ENCODE data around the gene C2CD3.

The C2CD3 gene

DNA sequence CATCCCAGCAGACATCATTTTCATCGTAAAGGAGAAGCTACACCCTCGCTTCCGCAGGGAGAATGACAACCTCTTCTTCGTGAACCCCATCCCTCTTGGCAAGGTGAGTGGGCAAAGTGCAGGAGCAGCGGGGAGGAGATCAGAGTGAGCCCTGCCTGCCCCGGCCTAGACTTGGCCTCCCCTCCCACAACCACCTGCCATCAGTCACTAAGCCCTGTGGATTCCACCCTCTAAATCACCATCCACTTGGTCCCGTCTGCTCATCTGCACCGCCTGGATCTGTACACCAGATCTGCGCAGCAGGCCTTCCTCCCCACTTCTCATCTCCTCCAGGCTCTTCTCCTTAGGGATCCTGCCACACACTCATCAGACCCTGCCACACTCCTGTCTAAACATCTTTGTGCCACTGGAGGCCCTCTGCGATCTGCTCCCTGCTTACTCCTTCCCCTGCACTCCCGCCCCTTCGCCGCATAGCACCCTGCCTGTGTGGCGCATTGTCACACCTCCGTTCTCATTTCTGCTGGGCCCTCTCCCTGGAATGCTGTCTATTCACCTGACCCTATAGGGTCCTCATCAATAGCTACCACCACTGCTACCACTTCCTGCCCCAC lies 202.3 kb downstream of the C2CD3 start:
- TF ChIP-seq, protein P1, sequence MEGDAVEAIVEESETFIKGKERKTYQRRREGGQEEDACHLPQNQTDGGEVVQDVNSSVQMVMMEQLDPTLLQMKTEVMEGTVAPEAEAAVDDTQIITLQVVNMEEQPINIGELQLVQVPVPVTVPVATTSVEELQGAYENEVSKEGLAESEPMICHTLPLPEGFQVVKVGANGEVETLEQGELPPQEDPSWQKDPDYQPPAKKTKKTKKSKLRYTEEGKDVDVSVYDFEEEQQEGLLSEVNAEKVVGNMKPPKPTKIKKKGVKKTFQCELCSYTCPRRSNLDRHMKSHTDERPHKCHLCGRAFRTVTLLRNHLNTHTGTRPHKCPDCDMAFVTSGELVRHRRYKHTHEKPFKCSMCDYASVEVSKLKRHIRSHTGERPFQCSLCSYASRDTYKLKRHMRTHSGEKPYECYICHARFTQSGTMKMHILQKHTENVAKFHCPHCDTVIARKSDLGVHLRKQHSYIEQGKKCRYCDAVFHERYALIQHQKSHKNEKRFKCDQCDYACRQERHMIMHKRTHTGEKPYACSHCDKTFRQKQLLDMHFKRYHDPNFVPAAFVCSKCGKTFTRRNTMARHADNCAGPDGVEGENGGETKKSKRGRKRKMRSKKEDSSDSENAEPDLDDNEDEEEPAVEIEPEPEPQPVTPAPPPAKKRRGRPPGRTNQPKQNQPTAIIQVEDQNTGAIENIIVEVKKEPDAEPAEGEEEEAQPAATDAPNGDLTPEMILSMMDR (conservative IDR thresholded peaks at IDR 0.05; ENCODE audit: control insufficient read depth, insufficient read depth, low read depth, low read length) = no peak
- H3K4me3 ChIP-seq (ENCODE audit: control insufficient read depth, low read depth, low read length) = no peak overlapping the region

DNA sequence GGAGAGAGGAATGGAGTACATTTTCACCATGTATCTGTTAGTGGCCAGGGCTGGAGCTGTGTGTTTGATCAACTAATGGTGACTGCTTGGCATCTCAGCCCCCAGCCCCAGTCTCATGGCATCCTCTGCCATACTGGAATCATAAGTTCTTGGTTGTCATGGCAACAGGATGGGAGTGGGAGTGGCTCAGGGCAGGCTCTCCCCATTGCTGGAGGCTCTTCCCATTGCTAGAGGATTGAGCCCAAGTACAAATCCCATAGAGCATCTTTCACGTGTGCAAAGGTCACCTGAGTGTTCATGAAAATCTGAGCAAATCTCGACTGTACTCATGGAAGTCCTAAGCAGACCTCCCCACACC lies 205.1 kb downstream of the C2CD3 start:
- no peak overlapping the region for H3K4me3 ChIP-seq (ENCODE audit: control insufficient read depth, low read depth, low read length)
- DNase-seq (ENCODE audit: low read depth) = no peak
- TF ChIP-seq, protein P1 (conservative IDR thresholded peaks at IDR 0.05; ENCODE audit: control insufficient read depth, insufficient read depth, low read depth, low read length) = no peak

More for the DNA sequence above, 202.3 kb downstream of the C2CD3 start:
- no peak for DNase-seq (ENCODE audit: low read depth)

DNA sequence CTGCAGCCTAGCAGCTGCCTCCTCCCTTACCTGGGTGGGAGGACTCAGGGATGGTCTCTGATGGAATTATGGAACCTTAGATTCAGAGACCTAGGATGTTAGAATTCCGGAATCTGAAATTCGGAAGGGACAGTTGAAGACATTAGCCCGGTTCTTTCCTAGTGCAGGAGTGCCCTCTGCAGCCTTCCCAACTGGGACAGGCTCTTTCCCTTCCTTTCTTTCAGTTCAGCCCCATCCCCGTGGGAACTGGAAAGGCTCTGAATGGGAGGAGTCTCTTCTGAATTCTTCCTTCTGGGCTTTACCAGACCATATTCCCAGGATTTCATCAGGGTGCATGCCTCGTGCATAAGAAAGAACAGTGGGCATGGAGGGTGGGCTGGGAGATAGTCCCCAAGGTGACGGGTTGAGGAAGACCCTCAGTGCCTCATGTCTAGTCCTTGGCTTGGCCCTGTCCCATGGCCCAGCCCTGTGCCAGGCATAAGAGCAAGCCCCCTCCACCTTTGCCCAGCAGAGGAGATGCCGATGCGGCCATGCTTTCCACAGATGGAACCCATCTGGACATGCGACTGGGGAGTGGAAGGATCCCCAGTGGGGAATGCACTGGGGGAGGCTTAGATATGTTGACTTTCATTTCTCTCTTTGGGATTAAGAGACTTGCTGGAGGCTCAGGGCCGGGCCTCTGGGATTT lies 205.6 kb downstream of the C2CD3 start:
- H3K4me3 ChIP-seq (ENCODE audit: control insufficient read depth, low read depth, low read length) = no peak overlapping the region
- DNase-seq (ENCODE audit: low read depth) = peak; percentile 32

DNA sequence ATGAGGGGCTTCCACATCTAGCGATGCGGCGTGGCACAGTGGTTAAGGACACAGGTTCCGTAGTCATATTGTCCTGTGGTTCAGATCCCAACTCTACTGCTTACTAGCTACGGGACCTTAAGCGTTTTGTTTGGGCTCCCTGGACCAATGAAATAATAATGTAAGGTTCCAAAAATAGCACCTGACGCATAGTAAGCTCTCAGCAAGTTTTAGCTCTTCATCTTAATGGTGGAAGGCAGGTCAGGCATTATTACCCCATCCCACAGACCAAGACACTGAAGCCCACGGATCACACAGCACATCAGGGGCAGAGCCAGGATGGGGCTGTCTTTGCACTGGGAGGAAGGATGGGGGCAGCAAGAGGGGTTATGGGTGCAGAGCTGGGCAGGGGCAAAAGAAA lies 206.9 kb downstream of the C2CD3 start:
- no peak for DNase-seq (ENCODE audit: low read depth)
- no peak overlapping the region for H3K4me3 ChIP-seq (ENCODE audit: control insufficient read depth, low read depth, low read length)
- TF ChIP-seq, protein P1 (conservative IDR thresholded peaks at IDR 0.05; ENCODE audit: control insufficient read depth, insufficient read depth, low read depth, low read length) = no peak

More for the DNA sequence above, 205.6 kb downstream of the C2CD3 start:
- TF ChIP-seq, protein P1 (conservative IDR thresholded peaks at IDR 0.05; ENCODE audit: control insufficient read depth, insufficient read depth, low read depth, low read length) = no peak
